Coronary artery (tissue), 2 donors: Measurements from ENCODE around the gene ZNF839.

ENCODE experiments used
- DNase-seq: peaks from one replicate; pipeline ENCODE4 v3.0.0-alpha.2; 2017; ENCODE audit warnings: low spot score
- H3K27ac ChIP-seq, 2 donors: fragments of 200-600 bp; sonication (generic); one replicate each; pipeline ENCODE4 v1.5.1; 2016 to 2019
- H3K4me3 ChIP-seq: fragments of 200-600 bp; sonication (generic); 2 replicates; pipeline ENCODE4 v1.5.1; 2016; ENCODE audit warnings: mild to moderate bottlenecking, moderate library complexity
- TF ChIP-seq, protein P1 (sequence below): fragments of 200-600 bp; sonication (generic); IDR thresholded peaks from one replicate; pipeline ENCODE4 v1.5.1; 2019; ENCODE audit warnings: antibody characterized with exemption

Gene ZNF839

DNA sequence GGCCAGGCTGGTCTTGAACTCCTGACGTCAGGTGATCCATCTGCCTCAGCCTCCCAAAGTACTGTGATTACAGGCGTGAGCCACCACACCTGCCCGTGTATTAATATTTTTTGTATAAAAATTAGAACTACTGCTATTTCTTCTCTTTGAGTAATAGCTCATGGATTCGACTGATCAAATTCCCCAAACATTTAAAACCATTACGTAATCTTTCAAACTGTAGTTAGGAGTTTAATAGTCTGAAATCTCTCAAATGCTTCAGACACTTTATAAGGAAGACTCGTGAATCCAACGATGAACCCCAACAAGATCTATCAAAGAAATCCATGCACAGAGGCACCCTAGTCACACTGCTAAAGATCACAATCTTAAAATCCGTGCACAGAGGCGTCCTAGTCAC lies 59.3 kb downstream of the ZNF839 start:
- DNase-seq, result no peak
- TF ChIP-seq, protein P1, sequence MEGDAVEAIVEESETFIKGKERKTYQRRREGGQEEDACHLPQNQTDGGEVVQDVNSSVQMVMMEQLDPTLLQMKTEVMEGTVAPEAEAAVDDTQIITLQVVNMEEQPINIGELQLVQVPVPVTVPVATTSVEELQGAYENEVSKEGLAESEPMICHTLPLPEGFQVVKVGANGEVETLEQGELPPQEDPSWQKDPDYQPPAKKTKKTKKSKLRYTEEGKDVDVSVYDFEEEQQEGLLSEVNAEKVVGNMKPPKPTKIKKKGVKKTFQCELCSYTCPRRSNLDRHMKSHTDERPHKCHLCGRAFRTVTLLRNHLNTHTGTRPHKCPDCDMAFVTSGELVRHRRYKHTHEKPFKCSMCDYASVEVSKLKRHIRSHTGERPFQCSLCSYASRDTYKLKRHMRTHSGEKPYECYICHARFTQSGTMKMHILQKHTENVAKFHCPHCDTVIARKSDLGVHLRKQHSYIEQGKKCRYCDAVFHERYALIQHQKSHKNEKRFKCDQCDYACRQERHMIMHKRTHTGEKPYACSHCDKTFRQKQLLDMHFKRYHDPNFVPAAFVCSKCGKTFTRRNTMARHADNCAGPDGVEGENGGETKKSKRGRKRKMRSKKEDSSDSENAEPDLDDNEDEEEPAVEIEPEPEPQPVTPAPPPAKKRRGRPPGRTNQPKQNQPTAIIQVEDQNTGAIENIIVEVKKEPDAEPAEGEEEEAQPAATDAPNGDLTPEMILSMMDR, result no peak
- Histone ChIP-seq H3K4me3 (no peak overlapping the region), H3K27ac (no peak overlapping the region)

DNA sequence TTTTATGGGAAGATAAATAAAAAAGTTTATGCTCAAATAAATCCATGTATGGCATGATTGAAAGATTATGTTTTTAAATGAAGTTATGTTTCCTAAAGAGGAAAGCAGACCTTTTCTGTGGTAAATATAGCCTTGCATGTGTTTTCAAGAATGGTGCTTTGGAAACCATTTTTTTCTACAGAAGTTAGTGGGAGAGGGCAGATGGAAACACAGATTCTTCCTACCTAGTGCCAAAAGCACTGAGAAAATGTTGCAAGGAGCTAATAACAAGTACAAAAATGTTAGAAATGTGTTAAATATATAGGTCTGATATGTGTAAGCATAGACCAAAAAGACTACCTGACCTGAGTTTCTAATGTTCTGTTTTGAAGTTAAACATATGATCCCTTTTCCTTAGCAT lies 67.5 kb downstream of the ZNF839 start:
- Histone ChIP-seq H3K4me3 (no peak overlapping the region), H3K27ac (no peak overlapping the region)
- TF ChIP-seq, protein P1, result no peak
- no peak for DNase-seq

DNA sequence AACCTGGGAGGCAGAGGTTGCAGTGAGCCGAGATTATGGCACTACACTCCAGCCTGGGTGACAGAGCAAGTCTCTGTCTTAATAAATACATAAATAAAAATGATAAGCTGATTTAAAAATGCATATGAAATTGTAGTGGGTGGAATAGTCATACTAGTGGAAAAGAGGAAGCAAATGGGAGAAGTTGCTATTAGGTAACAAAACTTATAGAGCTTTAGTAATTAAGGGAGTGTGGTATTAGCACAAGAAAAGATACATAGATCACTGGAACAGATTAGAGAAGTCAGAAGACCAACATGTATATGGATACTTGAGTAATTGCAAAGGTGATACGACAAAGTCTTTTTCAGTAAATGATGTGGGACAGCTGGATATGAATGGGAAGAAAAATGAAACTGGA lies 69.7 kb downstream of the ZNF839 start:
- no peak overlapping the region for H3K4me3 ChIP-seq
- TF ChIP-seq, protein P1, result no peak
- no peak for DNase-seq
- H3K27ac ChIP-seq, result no peak overlapping the region

DNA sequence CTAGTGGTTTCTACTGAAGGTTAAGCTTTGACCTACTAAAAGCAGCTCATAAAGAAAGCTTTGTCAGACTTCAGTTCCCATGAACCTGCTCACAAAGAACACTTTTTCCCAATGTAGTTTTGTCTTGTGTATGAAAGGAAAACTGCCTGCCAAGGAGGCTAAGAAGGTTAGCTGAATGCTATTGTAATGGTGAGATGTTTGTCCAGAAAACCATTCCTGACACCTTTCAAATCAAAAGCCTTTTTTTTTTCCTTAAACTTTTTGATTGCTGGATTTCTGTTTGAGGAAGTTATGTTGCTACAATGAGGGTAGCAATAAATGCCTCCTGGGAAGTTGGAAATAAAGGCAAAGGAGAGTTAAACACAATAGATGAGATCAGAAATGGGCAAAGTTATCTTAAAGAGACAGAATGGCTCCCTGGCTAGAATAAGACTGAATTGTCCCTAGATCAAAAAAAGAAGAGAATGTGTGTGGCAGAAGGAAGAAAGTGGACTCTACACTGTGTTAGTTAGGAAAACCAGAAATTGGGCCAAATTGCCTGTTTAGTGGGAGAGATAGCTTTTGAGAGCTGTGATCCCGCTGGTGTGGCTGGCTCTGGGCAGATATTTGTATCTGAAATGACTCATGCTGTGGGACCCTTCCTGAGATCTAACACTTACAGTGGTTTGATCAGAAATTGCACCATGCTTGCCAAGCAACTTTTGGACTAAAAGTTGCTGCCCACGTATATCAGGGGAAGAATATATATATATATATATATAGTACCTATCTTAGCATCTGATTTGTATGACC lies 70.7 kb downstream of the ZNF839 start:
- TF ChIP-seq, protein P1, result no peak
- Histone ChIP-seq H3K27ac (no peak overlapping the region), H3K4me3 (no peak overlapping the region)
- no peak for DNase-seq
